ENCODE data around the gene PLCB3.

The PLCB3 gene

DNA sequence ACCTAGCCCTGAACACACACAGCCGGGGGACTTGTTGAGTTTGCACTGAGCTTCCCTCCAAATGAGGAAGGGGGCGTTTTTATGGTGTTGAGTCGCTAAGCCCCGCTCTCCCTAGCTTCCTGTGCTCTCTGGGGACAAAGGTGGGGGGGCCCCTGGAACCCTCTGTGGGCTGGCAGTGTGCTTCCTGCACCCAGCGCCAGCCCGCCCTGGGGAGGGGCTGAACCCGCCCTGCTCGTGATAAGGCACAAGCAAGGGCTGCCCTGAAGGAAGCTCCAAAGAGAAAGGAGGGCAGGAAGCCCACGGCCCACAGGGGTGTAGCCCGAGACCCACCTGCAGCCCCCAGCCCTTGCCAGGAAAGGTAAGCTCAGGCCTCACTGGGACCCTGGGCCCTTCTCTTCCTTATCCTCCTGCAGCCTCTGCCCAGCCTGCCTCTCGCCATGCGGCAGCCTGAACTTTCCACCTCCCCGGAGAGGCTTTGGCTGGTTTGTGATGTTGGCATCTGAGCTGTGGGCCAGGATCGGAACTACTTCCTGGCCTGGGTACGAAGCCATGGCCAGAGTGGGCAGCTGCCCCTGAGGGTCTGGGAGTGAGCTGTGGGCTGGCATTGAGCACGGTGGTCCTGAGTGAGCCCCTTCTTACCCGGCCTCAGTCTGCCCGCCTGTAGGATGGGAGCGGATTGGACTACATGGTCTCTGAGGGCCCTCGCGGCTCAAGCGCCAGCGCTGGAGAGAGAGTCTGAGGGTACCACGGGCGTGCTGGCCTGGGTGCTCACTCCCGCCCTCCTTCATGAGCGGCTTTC, 44.7 kb upstream of the PLCB3 start, which contains the start of gene FERMT3:
TSS of gene FERMT3 (plus strand) at position 265 of the 799 bp plus-strand sequence. CDS start 644 bp downstream, outside the sequence.
- TF ChIP-seq, protein P1, sequence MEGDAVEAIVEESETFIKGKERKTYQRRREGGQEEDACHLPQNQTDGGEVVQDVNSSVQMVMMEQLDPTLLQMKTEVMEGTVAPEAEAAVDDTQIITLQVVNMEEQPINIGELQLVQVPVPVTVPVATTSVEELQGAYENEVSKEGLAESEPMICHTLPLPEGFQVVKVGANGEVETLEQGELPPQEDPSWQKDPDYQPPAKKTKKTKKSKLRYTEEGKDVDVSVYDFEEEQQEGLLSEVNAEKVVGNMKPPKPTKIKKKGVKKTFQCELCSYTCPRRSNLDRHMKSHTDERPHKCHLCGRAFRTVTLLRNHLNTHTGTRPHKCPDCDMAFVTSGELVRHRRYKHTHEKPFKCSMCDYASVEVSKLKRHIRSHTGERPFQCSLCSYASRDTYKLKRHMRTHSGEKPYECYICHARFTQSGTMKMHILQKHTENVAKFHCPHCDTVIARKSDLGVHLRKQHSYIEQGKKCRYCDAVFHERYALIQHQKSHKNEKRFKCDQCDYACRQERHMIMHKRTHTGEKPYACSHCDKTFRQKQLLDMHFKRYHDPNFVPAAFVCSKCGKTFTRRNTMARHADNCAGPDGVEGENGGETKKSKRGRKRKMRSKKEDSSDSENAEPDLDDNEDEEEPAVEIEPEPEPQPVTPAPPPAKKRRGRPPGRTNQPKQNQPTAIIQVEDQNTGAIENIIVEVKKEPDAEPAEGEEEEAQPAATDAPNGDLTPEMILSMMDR (IDR thresholded peaks at IDR 0.05; ENCODE audit: insufficient read depth, low read depth, low read length, missing control alignments): no peak
- H3K4me3 ChIP-seq (ENCODE audit: low read depth, low read length): peak within 1 kb of the TSS; percentile 65
- peak; percentile 84 for DNase-seq (ENCODE audit: low read depth)

DNA sequence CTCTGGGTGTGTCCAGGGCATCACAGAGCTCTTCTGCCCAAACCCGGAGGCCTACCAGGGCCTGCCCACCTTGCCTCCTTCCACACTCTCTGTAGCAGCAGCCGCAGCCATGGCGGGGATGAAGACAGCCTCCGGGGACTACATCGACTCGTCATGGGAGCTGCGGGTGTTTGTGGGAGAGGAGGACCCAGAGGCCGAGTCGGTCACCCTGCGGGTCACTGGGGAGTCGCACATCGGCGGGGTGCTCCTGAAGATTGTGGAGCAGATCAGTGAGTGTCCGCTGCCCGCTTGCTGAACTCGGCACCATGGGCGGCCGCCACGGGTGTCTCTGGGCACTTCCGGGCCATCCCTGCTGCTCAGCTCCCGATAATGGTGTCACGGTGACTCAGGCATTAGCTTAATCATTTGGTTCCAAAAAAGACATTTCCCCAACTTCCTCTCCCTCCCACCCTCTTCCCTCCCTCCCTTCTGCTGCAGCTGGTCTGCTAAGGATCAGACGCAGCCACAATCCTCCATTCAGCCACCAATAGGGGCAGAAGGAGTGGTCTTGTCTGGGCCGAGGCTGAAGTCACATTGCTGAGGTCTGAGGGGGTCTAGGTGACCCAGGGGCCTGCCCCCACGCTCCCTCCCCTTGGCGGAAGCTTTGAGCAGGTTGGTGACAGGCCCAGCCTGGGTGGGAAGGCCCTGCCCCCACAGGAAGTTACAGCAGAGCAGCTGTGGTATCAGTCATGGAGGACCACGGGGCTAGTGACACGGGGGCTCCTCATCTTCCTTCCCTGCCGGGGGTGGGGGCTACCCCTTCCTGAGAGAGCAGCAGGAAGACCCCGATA, 43.9 kb upstream of the PLCB3 start:
- TF ChIP-seq, protein P1 (IDR thresholded peaks at IDR 0.05; ENCODE audit: insufficient read depth, low read depth, low read length, missing control alignments): no peak

DNA sequence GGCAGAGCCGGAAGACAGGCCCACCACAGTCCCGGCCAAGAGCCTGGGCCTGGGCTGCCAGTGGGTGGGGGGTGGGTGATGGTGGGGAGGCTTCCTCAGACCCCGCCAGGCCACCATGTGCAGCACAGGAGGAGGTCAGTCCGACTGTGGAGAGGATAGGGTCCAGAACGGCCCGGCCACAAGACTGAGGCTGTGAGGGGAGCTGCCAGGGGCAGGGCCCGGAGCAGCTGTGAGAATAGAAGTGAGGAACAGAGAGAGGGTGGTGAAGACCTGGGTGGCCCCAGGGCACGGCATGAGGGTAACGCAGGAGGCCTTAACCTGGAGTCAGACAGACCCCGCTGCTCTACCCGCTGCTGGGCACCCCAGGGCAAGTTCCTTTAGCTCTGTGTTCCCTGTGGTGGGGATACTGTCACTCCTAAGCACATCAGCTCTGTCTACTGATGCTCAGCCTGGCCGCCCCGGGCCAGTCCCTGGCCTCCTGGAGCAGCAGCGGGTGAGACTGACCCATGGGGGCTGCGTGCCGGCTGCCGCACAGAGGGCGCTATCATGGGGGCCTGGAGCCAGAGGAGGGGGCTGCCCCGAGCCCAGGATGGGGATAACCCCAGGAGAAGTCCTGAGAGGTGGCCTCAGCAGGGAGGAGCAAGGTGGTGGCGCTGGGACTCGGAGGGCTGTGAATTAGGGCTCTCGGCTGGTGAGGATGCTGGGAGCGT, 43.1 kb upstream of the PLCB3 start:
- no peak for DNase-seq (ENCODE audit: low read depth)
- H3K4me3 ChIP-seq (ENCODE audit: low read depth, low read length): peak overlapping the region; percentile 65
- TF ChIP-seq, protein P1 (IDR thresholded peaks at IDR 0.05; ENCODE audit: insufficient read depth, low read depth, low read length, missing control alignments): no peak

More for the DNA sequence above, 43.9 kb upstream of the PLCB3 start:
- DNase-seq (ENCODE audit: low read depth): peak; percentile 91
- peak overlapping the region; percentile 65 for H3K4me3 ChIP-seq (ENCODE audit: low read depth, low read length)

DNA sequence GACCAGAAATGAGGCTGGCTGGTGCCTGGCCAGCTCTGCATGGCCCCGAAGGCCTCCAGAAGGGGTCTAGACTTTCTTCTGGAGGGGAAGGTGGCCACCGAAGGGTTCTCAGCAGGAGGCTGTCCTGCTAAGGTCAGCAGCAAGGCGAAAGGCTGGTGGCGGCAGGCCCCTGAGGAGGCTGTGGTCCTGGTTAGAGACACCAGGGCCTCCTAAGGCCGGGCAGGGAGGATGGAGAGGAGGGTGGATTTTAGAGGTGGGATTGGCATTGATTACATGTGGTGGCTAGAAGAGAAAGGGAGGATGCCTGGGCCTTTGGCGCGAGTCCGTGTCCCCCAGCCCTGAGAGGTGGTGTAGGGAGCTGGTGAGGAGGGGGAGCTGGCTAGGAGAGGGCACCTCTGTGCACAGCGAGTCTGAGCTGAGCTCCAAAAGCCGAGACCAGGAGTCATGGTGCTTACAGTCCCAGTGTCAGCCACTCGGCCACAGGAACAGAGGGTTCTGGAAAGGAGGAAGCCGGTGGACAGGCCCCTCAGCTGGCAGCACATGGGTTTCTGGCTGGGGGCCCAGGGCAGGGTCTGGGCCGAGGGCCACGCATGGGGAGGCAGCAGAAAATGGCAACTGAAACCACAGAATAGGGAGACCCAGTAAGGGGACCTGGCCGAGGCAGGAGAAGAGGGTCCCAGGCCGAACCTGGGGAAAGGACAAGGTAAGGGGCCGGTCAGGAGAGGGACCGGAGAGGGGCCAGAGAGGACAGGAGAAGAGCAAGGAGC, 42.4 kb upstream of the PLCB3 start:
- H3K4me3 ChIP-seq (ENCODE audit: low read depth, low read length): no peak overlapping the region

DNA sequence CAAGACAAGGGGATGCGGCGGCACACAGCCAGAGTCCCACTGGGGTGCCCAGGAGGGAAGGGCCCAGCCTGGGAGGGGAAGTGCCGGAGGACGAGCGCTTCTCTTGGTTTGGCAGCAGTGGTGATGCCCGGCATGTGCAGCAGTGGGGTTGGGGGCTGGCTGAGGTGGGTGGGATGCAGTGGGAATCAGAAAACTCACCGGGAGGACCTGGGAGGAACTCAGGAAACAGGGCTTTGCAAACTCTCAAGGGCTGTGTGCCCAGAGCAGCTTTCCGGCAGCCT, 41.8 kb upstream of the PLCB3 start:
- TF ChIP-seq, protein P1 (IDR thresholded peaks at IDR 0.05; ENCODE audit: insufficient read depth, low read depth, low read length, missing control alignments): no peak
- no peak overlapping the region for H3K4me3 ChIP-seq (ENCODE audit: low read depth, low read length)
- DNase-seq (ENCODE audit: low read depth): no peak

More for the DNA sequence above, 42.4 kb upstream of the PLCB3 start:
- TF ChIP-seq, protein P1 (IDR thresholded peaks at IDR 0.05; ENCODE audit: insufficient read depth, low read depth, low read length, missing control alignments): no peak
- DNase-seq (ENCODE audit: low read depth): no peak
